ENCODE measurements around the gene CTNNA1. TPM values are rescaled to one million over a fixed set of nuclear protein-coding genes. Genes with fewer than 3 reads are reported as not detected.
A peak's percentile ranks its signal among the peaks of the same experiment; 100 is the strongest.

CTNNA1 gene
- total RNA-seq, 2 donors from 2014 or later = 247 to 288 TPM

DNA sequence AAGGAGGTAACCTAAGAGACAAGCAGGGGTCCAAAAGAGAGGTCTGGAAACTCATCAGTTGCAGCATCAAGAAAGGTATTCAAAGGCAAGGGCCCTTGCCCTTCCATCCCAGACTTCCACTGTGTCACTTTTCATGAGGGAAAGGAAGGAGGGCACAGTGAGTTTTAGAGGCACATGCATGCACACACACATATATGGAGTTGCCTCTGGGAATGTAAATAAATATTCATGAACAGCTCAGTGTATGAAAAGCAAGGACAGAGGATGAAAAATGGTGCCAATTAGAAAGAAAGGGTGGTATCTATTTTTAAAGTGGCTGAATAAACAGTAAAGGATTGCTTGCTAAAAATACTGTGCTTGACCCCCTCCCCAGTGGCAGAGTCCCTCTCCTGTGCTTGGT lies 227.2 kb downstream of the CTNNA1 start:
- H3K4me3 ChIP-seq = no peak overlapping the region
- DNase-seq (ENCODE audit: low spot score) = no peak
- peaks cover 0 to 14% of the 10 kb centered on the region in 2 donors for H3K4me1 ChIP-seq
- no peaks in the 10 kb centered on the region for H3K27me3 ChIP-seq
- no peaks in the 10 kb centered on the region for H3K36me3 ChIP-seq
- no peaks in the 10 kb centered on the region for H3K9me3 ChIP-seq
- TF ChIP-seq, protein P1, sequence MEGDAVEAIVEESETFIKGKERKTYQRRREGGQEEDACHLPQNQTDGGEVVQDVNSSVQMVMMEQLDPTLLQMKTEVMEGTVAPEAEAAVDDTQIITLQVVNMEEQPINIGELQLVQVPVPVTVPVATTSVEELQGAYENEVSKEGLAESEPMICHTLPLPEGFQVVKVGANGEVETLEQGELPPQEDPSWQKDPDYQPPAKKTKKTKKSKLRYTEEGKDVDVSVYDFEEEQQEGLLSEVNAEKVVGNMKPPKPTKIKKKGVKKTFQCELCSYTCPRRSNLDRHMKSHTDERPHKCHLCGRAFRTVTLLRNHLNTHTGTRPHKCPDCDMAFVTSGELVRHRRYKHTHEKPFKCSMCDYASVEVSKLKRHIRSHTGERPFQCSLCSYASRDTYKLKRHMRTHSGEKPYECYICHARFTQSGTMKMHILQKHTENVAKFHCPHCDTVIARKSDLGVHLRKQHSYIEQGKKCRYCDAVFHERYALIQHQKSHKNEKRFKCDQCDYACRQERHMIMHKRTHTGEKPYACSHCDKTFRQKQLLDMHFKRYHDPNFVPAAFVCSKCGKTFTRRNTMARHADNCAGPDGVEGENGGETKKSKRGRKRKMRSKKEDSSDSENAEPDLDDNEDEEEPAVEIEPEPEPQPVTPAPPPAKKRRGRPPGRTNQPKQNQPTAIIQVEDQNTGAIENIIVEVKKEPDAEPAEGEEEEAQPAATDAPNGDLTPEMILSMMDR (IDR thresholded peaks at IDR 0.05) = no peak
- no peak overlapping the region for H3K27ac ChIP-seq

DNA sequence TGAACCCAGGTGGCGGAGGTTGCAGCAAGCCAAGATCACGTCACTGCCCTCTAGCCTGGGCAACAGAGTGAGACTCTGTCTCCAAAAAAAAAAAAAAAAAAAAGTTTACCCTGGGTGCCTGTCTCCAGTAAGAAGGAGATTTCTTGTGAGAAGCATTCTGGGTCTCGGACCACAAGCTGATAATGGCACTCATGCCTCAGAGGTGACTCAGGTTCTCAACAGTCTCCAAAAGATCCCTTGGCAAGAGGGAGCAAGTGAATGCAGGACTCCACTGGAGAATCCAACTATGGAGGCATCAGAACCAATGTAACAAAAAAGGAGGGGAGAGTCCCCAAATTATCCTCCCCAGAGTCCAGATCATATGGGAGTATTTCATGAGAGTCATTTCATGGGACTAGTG lies 227.9 kb downstream of the CTNNA1 start:
- Histone ChIP-seq H3K4me1 (peaks cover 0 to 8% of the 10 kb centered on the region in 2 donors), H3K36me3 (no peaks in the 10 kb centered on the region), H3K27me3 (no peaks in the 10 kb centered on the region), H3K4me3 (no peak overlapping the region), H3K9me3 (no peaks in the 10 kb centered on the region), H3K27ac (no peak overlapping the region)
- TF ChIP-seq, protein P1 (IDR thresholded peaks at IDR 0.05) = no peak
- peak; percentile 47 for DNase-seq (ENCODE audit: low spot score)

DNA sequence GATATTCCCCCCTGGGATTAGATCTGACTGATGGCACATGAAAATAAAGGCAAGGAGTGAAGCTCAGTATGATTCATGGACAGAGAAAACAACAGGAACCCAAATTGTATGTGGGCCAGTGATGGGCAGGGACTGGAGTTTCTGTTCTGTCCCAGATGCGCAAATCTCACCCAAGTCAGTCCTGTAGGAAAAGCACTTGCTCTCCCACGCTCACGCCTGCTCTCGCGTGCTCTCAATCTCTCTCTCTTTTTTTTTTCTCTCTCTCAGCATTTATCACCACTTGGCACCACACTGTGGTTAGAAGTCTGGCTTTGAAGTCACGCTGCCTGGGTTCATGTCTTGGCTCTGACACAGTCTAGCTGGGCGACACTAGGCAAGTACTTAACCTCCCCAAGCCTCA lies 228.4 kb downstream of the CTNNA1 start:
- Histone ChIP-seq H3K4me3 (no peak overlapping the region), H3K9me3 (no peaks in the 10 kb centered on the region), H3K4me1 (peaks cover 0 to 8% of the 10 kb centered on the region in 2 donors)

DNA sequence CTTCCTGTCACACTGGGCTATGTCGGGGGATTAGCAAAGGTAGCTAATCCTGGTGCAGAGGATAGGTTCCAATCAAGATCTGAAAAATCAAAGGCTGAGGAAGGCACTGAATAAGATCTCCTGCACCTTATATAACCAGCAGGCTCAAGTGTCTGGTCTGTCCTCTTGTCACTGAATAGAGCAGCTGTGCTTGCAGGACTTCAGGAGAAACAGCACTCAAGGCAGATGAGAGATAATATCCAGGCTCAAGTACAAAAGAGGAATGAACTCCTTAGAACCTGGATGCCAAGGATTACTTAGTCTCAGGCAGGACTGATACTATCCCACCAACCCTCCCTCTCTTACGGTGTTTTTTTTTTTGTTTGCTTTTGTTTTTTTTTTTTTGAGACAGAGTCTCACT lies 230.8 kb downstream of the CTNNA1 start:
- no peak overlapping the region for H3K27ac ChIP-seq
- H3K27me3 ChIP-seq = no peaks in the 10 kb centered on the region
- no peaks in the 10 kb centered on the region for H3K9me3 ChIP-seq
- H3K36me3 ChIP-seq = no peaks in the 10 kb centered on the region
- TF ChIP-seq, protein P1 (IDR thresholded peaks at IDR 0.05) = no peak
- DNase-seq (ENCODE audit: low spot score) = no peak
- no peak overlapping the region for H3K4me3 ChIP-seq
- H3K4me1 ChIP-seq = peaks cover 0 to 8% of the 10 kb centered on the region in 2 donors

More for the DNA sequence above, 228.4 kb downstream of the CTNNA1 start:
- DNase-seq (ENCODE audit: low spot score) = peak; percentile 52
- Histone ChIP-seq H3K27ac (no peak overlapping the region), H3K36me3 (no peaks in the 10 kb centered on the region), H3K27me3 (no peaks in the 10 kb centered on the region)
- TF ChIP-seq, protein P1 (IDR thresholded peaks at IDR 0.05) = no peak

Other genes starting within 250 kb of the CTNNA1 start
- 10 to 100 TPM; 62.0 to 64.1 TPM for gene ETF1, start 210.2 kb upstream of the CTNNA1 start, total RNA-seq
- 100 to 1,000 TPM; 258 to 417 TPM for gene HSPA9, start 178.0 kb upstream of the CTNNA1 start, total RNA-seq
- gene LRRTM2, start 121.9 kb downstream of the CTNNA1 start, total RNA-seq = not detected